D721Med (cell line): ENCODE results near the gene URI1.

Experiments used
- DNase-seq: peaks from one replicate; pipeline ENCODE4 v3.0.0; 2011; ENCODE audit warnings: low spot score; ENCODE audit not compliant: insufficient read length
- FAIRE-seq: peaks from 2 replicates; lab custom pipeline; 2011; peaks lifted over from hg19 to GRCh38; lab: Jason Lieb, UNC
- CTCF ChIP-seq: IDR thresholded peaks from 2 replicates; pipeline ENCODE4 v1.5.1; 2012; ENCODE audit warnings: mild to moderate bottlenecking, control low read depth; ENCODE audit not compliant: insufficient read depth; ENCODE audit errors: missing control alignments

The URI1 gene

GRCh38 chr19:30059741-30060457, 117.9 kb downstream of the URI1 start:
- no peak for TF ChIP-seq CTCF
- no peak for DNase-seq
- no peak for FAIRE-seq

- FAIRE-seq (no peak), DNase-seq (no peak)
Observed at GRCh38 chr19:30060531-30061222, 118.6 kb downstream of the URI1 start.

GRCh38 chr19:30061223-30062064, 119.4 kb downstream of the URI1 start:
- no peak for DNase-seq
- no peak for TF ChIP-seq CTCF
- no peak for FAIRE-seq

More at GRCh38 chr19:30060531-30061222, 118.6 kb downstream of the URI1 start:
- no peak for TF ChIP-seq CTCF

- TF ChIP-seq CTCF, result no peak
- FAIRE-seq, result no peak
- no peak for DNase-seq
Observed at GRCh38 chr19:30062065-30062906, 120.2 kb downstream of the URI1 start.

GRCh38 chr19:30062907-30063649, 121.0 kb downstream of the URI1 start:
- FAIRE-seq (no peak), DNase-seq (no peak)
- no peak for TF ChIP-seq CTCF

GRCh38 chr19:30063650-30064347, 121.8 kb downstream of the URI1 start:
- DNase-seq, result no peak
- TF ChIP-seq CTCF, result no peak

More at GRCh38 chr19:30063650-30064347, 121.8 kb downstream of the URI1 start:
- no peak for FAIRE-seq
